MM.1S (cell line): ENCODE results near the gene WDR43.

ENCODE experiments used
- DNase-seq: peaks from one replicate; pipeline ENCODE4 v3.0.0-alpha.2; 2015
- H2AFZ ChIP-seq: fragments of 300-600 bp; sonication (generic); 2 replicates; pipeline ENCODE4 v1.6.0; 2016; ENCODE audit warnings: antibody characterized with exemption, low read length
- H3F3A ChIP-seq: fragments of 300-600 bp; sonication (generic); 2 replicates; pipeline ENCODE4 v1.6.1; 2016; ENCODE audit warnings: mild to moderate bottlenecking, antibody characterized with exemption, low read length, moderate library complexity, mixed read lengths; ENCODE audit not compliant: insufficient read depth
- H3K27ac ChIP-seq: fragments of 300-600 bp; sonication (generic); 2 replicates; pipeline ENCODE4 v1.5.1; 2016; ENCODE audit warnings: mild to moderate bottlenecking, low read length
- H3K27me3 ChIP-seq: fragments of 300-600 bp; sonication (generic); replicated peaks from 2 replicates; pipeline ENCODE4 v1.6.0; 2016; ENCODE audit warnings: low read length; ENCODE audit not compliant: insufficient read depth
- H3K36me3 ChIP-seq: fragments of 300-600 bp; sonication (generic); replicated peaks from 2 replicates; pipeline ENCODE4 v1.6.1; 2016; ENCODE audit warnings: mild to moderate bottlenecking, low read length, mixed read lengths; ENCODE audit not compliant: insufficient read depth
- H3K4me1 ChIP-seq: fragments of 300-600 bp; sonication (generic); 2 replicates; pipeline ENCODE4 v1.6.1; 2016; ENCODE audit warnings: low read length, mixed read lengths
- H3K4me2 ChIP-seq: fragments of 300-600 bp; sonication (generic); 2 replicates; pipeline ENCODE4 v1.6.0; 2016; ENCODE audit warnings: low read depth, low read length
- H3K4me3 ChIP-seq: fragments of 300-600 bp; sonication (generic); 2 replicates; pipeline ENCODE4 v1.5.1; 2016; ENCODE audit warnings: low read length, mixed read lengths
- H3K79me2 ChIP-seq: fragments of 300-600 bp; sonication (generic); 2 replicates; pipeline ENCODE4 v1.6.1; 2016; ENCODE audit warnings: mixed run types, low read length, mixed read lengths
- H3K9ac ChIP-seq: fragments of 300-600 bp; sonication (generic); 2 replicates; pipeline ENCODE4 v1.6.1; 2016; ENCODE audit warnings: low read length, mixed read lengths
- H3K9me2 ChIP-seq: fragments of 300-600 bp; sonication (generic); replicated peaks from 2 replicates; pipeline ENCODE4 v1.6.1; 2016; ENCODE audit warnings: mild to moderate bottlenecking, low read length, mixed read lengths; ENCODE audit not compliant: insufficient read depth
- H3K9me3 ChIP-seq: fragments of 300-600 bp; sonication (generic); replicated peaks from 2 replicates; pipeline ENCODE4 v1.6.1; 2016; ENCODE audit warnings: mild to moderate bottlenecking, low read length, mixed read lengths; ENCODE audit not compliant: insufficient read depth
- H4K20me1 ChIP-seq: fragments of 300-600 bp; sonication (generic); 2 replicates; pipeline ENCODE4 v1.6.1; 2016; ENCODE audit warnings: mild to moderate bottlenecking, low read length, moderate library complexity, mixed read lengths; ENCODE audit not compliant: insufficient read depth
- EZH2 ChIP-seq: fragments of 300-600 bp; sonication (generic); optimal IDR thresholded peaks from 2 replicates; pipeline ENCODE3; 2017; ENCODE audit warnings: low read depth, mild to moderate bottlenecking, antibody characterized with exemption, low read length, mixed read lengths
- EZH2phosphoT487 ChIP-seq: fragments of 300-600 bp; sonication (generic); IDR thresholded peaks from 2 replicates; pipeline ENCODE4 v1.6.1; 2018; ENCODE audit warnings: antibody characterized with exemption, low read length
- TF ChIP-seq, protein P1 (sequence below): fragments of 300-600 bp; sonication (generic); IDR thresholded peaks from 2 replicates; pipeline ENCODE4 v1.5.1; 2016; ENCODE audit warnings: antibody characterized with exemption, low read length, mixed read lengths

Gene WDR43

DNA sequence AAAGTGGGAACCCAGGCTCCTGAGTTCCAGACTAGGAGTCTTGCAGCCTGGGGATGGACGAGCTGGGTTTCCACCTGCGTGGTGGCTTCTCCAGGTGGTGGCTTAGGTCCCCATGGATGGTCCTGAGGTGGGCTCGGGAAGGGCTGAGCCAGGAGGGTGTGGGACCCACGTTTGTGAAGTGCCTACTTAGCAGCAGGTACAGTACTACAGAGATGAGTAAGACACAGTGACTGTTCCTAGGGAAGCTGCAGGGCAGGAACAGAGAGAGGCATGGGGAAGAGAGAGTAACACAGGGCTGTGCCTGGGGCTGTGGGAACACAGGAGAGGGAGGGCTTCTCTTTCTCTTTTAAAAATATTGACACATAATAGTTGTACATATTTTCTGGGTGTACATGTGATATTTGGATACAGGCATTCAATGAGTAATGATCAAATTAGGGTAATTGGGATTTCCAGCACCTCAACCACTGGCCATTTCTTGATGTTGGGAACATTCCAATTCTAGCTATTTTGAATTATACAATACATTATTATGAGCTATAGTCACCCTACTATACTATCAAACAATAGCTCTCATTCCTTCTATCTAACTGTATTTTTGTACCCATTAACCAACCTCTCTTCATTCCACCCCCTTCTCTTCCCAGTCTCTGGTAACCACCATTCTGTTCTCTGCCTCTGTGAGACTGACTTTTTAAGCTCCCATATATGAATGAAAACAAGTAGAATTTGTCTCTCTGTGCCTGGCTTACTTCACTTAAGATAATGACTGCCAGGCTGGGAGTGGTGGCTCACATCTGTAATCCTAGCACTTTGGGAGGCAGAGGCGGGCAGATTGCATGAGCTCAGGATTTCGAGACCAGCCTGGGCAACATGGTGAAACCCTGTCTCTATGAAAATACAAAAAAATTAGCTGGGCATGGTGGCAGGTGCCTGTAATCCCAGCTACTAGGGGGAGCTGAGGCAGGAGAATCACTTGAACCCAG lies 101.6 kb downstream of the WDR43 start:
- H3K4me2 ChIP-seq = no peak overlapping the region
- H3K36me3 ChIP-seq = no peaks in the 10 kb centered on the region
- no peak overlapping the region for H3K9ac ChIP-seq
- no peaks in the 10 kb centered on the region for H3K9me3 ChIP-seq
- no peaks in the 10 kb centered on the region for H3K27me3 ChIP-seq
- H2AFZ ChIP-seq = no peak overlapping the region
- no peak for DNase-seq
- H3K9me2 ChIP-seq = no peaks in the 10 kb centered on the region
- no peak for TF ChIP-seq EZH2phosphoT487
- TF ChIP-seq EZH2 = no peak
- TF ChIP-seq, protein P1, sequence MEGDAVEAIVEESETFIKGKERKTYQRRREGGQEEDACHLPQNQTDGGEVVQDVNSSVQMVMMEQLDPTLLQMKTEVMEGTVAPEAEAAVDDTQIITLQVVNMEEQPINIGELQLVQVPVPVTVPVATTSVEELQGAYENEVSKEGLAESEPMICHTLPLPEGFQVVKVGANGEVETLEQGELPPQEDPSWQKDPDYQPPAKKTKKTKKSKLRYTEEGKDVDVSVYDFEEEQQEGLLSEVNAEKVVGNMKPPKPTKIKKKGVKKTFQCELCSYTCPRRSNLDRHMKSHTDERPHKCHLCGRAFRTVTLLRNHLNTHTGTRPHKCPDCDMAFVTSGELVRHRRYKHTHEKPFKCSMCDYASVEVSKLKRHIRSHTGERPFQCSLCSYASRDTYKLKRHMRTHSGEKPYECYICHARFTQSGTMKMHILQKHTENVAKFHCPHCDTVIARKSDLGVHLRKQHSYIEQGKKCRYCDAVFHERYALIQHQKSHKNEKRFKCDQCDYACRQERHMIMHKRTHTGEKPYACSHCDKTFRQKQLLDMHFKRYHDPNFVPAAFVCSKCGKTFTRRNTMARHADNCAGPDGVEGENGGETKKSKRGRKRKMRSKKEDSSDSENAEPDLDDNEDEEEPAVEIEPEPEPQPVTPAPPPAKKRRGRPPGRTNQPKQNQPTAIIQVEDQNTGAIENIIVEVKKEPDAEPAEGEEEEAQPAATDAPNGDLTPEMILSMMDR = no peak
- no peak overlapping the region for H3K27ac ChIP-seq
- H3K4me1 ChIP-seq = no peaks in the 10 kb centered on the region
- H3K4me3 ChIP-seq = no peak overlapping the region
- no peaks in the 10 kb centered on the region for H4K20me1 ChIP-seq
- no peaks in the 10 kb centered on the region for H3F3A ChIP-seq
- no peaks in the 10 kb centered on the region for H3K79me2 ChIP-seq

DNA sequence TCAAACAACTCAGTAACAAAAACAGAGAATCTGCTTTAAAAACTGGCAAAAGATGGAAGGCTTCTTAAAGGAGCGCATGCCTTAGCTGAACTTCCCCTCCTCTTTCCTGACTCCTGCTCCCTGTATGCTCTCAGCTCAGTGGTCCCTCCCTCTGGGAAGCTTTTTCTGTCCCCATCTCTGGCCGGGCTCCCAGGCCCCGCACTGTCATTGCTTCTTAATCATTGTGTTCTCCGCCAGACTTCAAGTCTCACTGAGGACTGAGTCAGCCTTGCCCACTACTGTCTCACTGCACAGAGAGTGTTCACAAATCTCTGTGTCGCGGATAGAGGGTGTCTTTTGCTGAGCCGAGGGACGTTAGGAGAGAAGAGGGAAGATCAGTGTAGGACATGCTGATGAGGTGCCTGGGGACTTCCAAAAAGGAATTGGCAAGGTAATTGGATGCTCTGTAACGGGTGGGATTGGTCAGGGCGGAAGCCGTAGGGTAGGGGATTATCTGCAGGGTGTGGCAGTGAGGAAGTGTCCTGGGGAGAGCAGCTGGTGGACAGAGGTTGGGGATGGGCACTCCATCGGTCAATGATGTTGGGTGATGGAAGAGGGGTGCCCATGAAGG lies 102.9 kb downstream of the WDR43 start:
- Histone ChIP-seq H3K27me3 (no peaks in the 10 kb centered on the region), H3K36me3 (no peaks in the 10 kb centered on the region), H3K4me3 (no peak overlapping the region), H3K9me3 (no peaks in the 10 kb centered on the region), H2AFZ (no peak overlapping the region), H3K4me2 (no peak overlapping the region), H3K9ac (no peak overlapping the region), H3K79me2 (no peaks in the 10 kb centered on the region), H3K9me2 (no peaks in the 10 kb centered on the region), H4K20me1 (no peaks in the 10 kb centered on the region), H3F3A (no peaks in the 10 kb centered on the region), H3K4me1 (no peaks in the 10 kb centered on the region), H3K27ac (no peak overlapping the region)
- TF ChIP-seq EZH2 (no peak), EZH2phosphoT487 (no peak)
- TF ChIP-seq, protein P1 = no peak
- no peak for DNase-seq
